T-cell (primary cell): ENCODE measurements around the gene MRPL27. TPM values are rescaled to one million over a fixed set of nuclear protein-coding genes. Genes with fewer than 3 reads are reported as not detected.
"Not testable (repeated sequence)": the region's sequence is repeated elsewhere in the genome, so short reads cannot be mapped to it uniquely, and the experiment has no call there.

ENCODE experiments used
- ATAC-seq, 4 experiments: fragments of 200-7000 bp in 3 of 4; fragments of 150-1000 bp in 1 of 4; cut with Tn5 transposase; replicated peaks in 1 of 4; 1 replicate in 3 of 4; 2 replicates in 1 of 4; pipeline ENCODE4 v1.10.0; 2021; ENCODE audit warnings: moderate library complexity in 3 of 4, mild to moderate bottlenecking in 2 of 4, moderate number of reproducible peaks in 1 of 4
- CTCF ChIA-PET, 2 donors: fragments of 300-600 bp; sonication (Branson Sonifier 250); formaldehyde crosslinking; loops; one replicate each; lab custom pipeline; 2022; ENCODE audit warnings: antibody characterized with exemption in 2 of 2; lab: Charles Lee
- POLR2A ChIA-PET, 2 donors: fragments of 300-600 bp; sonication (Branson Sonifier 250); formaldehyde crosslinking; loops; one replicate each; lab custom pipeline; 2022; ENCODE audit warnings: antibody characterized with exemption in 2 of 2; lab: Charles Lee
- DNase-seq, 35 experiments: peaks; one replicate each; pipeline versions ENCODE4 v3.0.0 to v3.0.0-alpha.2; 2013 to 2023
- H3K27ac ChIP-seq: one replicate; pipeline ENCODE4 v1.5.1; 2013; ENCODE audit warnings: low read length
- H3K27me3 ChIP-seq, 2 experiments: replicated peaks in 1 of 2; 1 replicate in 1 of 2; 2 replicates in 1 of 2; pipeline versions ENCODE4 v1.6.1 to v1.7.0; 2013; ENCODE audit warnings: low read length in 1 of 2, mixed read lengths in 1 of 2; ENCODE audit not compliant: control insufficient read depth in 2 of 2, insufficient read depth in 2 of 2; ENCODE audit errors: extremely low read depth in 1 of 2
- H3K36me3 ChIP-seq, 2 donors: 1 replicate in 1 of 2; 2 replicates in 1 of 2; pipeline versions ENCODE4 v1.6.1 to v1.7.0; 2013; ENCODE audit warnings: low read length in 1 of 2; ENCODE audit not compliant: control insufficient read depth in 2 of 2, insufficient read depth in 1 of 2; ENCODE audit errors: extremely low read depth in 1 of 2
- H3K4me1 ChIP-seq, 2 experiments: 1 replicate in 1 of 2; 2 replicates in 1 of 2; pipeline versions ENCODE4 v1.6.1 to v1.7.0; 2013; ENCODE audit warnings: low read length in 2 of 2, mixed read lengths in 1 of 2; ENCODE audit not compliant: insufficient read depth in 2 of 2, control insufficient read depth in 1 of 2; ENCODE audit errors: extremely low read depth in 1 of 2
- H3K4me3 ChIP-seq, 2 donors: 1 replicate in 1 of 2; 2 replicates in 1 of 2; pipeline versions ENCODE4 v1.5.1 to v1.7.0; 2013; ENCODE audit warnings: mild to moderate bottlenecking in 2 of 2, low read length in 1 of 2, moderate library complexity in 1 of 2; ENCODE audit not compliant: control insufficient read depth in 1 of 2; ENCODE audit errors: extremely low read depth in 1 of 2
- H3K9me3 ChIP-seq: 2 replicates; pipeline ENCODE4 v1.7.0; 2013
- H3K27ac Mint-ChIP-seq, 2 donors: one replicate each; pipeline ENCODE4 v1.8.0; 2020 to 2021; ENCODE audit warnings: mild to moderate bottlenecking in 2 of 2, mixed read lengths in 2 of 2
- H3K27me3 Mint-ChIP-seq, 2 donors: one replicate each; pipeline ENCODE4 v1.8.0; 2021 to 2022; ENCODE audit warnings: mixed read lengths in 2 of 2
- H3K36me3 Mint-ChIP-seq: one replicate; pipeline ENCODE4 v1.8.0; 2021; ENCODE audit warnings: mixed read lengths
- H3K4me1 Mint-ChIP-seq, 3 donors: one replicate each; pipeline ENCODE4 v1.8.0; 2020 to 2022; ENCODE audit warnings: mixed read lengths in 3 of 3, mild to moderate bottlenecking in 1 of 3
- H3K4me3 Mint-ChIP-seq, 3 donors: one replicate each; pipeline ENCODE4 v1.8.0; 2020 to 2022; ENCODE audit warnings: mild to moderate bottlenecking in 3 of 3, mixed read lengths in 3 of 3, moderate library complexity in 3 of 3
- H3K9me3 Mint-ChIP-seq, 3 donors: one replicate each; pipeline ENCODE4 v1.8.0; 2020 to 2022; ENCODE audit warnings: mixed read lengths in 3 of 3
- WGBS: methylation state at CpG from one replicate; pipeline ENCODE4 v1.1.5; 2013; ENCODE audit warnings: missing lambda C conversion rate; ENCODE audit not compliant: insufficient coverage; 5-methylcytosine and 5-hydroxymethylcytosine counted together
- total RNA-seq, 35 experiments: library from RNA in 6 of 35; stranded (reverse) in 6 of 35; fragments of 120-200 nt in 1 of 35; gene quantifications; one replicate each; pipeline versions ENCODE4 v1.2.1 to v1.2.4 and lab custom pipeline; 2013 to 2026

MRPL27 gene
- total RNA-seq, 5 donors from 2014 or later (not counting 1 experiment from before 2014, with no cell fraction given) = 26.0 to 35.0 (median 31.2) TPM

GRCh38 chr17:50414808-50415207, 41.8 kb upstream of the MRPL27 start:
- DNase-seq (no peak), ATAC-seq (no peak)
- 100% methylated on average over 2 of the region's 3 CpGs for WGBS
- Histone ChIP-seq H3K4me3 (no peak overlapping the region), H3K27ac (no peak overlapping the region), H3K4me1 (no peaks in the 10 kb centered on the region), H3K9me3 (no peaks in the 10 kb centered on the region), H3K27me3 (no peaks in the 10 kb centered on the region), H3K36me3 (no peaks in the 10 kb centered on the region)
- Mint-ChIP-seq H3K27me3 (peaks cover 0 to 3% of the 10 kb centered on the region in 2 donors), H3K36me3 (peaks cover 3% of the 10 kb centered on the region), H3K4me3 (no peak overlapping the region), H3K4me1 (peaks cover 0 to 5% (median 3%) of the 10 kb centered on the region in 3 donors), H3K9me3 (peaks cover 2 to 7% (median 6%) of the 10 kb centered on the region in 3 donors), H3K27ac (no peak overlapping the region)
- ChIA-PET CTCF (no interaction called here), POLR2A (no interaction called here)

GRCh38 chr17:50412188-50412732, 39.3 kb upstream of the MRPL27 start:
- H3K27me3 ChIP-seq = peaks cover 0 to 5% of the 10 kb centered on the region in 2 experiments
- Mint-ChIP-seq H3K36me3 (no peaks in the 10 kb centered on the region), H3K9me3 (no peaks in the 10 kb centered on the region), H3K27me3 (peaks cover 0 to 2% of the 10 kb centered on the region in 2 donors), H3K4me1 (no peaks in the 10 kb centered on the region), H3K27ac (no peak overlapping the region), H3K4me3 (no peak overlapping the region)
- ChIA-PET POLR2A (no interaction called here), CTCF (no interaction called here)
- no peak overlapping the region for H3K4me3 ChIP-seq
- H3K27ac ChIP-seq = no peak overlapping the region
- DNase-seq = no peak
- no peaks in the 10 kb centered on the region for H3K4me1 ChIP-seq
- no peaks in the 10 kb centered on the region for H3K9me3 ChIP-seq
- no peak for ATAC-seq
- WGBS = 80% methylated on average over 1 of the region's 4 CpGs
- H3K36me3 ChIP-seq = no peaks in the 10 kb centered on the region

DNA sequence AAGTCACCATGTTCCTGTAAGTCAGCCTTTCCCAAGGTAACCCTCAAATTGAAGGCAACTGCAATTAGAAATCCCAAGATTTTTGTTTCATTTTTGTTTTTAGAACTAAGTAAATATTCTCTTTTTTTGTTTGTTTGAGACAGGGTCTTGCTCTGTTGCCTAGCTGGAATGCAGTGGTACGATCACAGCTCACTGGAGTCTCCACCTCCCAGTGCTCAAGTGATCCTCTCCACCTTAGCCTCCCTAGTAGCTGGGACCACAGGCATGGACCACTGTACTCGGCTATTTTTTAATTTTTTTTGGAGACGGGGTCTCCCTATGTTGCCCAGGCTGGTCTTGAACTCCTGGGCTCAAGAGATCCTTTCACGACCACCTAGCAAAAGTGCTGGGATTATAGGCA, 34.9 kb upstream of the MRPL27 start:
- H3K4me1 ChIP-seq = no peaks in the 10 kb centered on the region
- H3K27me3 ChIP-seq = peaks cover 0 to 27% of the 10 kb centered on the region in 2 experiments
- H3K9me3 ChIP-seq = no peaks in the 10 kb centered on the region
- no peaks in the 10 kb centered on the region for H3K36me3 ChIP-seq
- 85% methylated on average over 2 of the region's 4 CpGs for WGBS
- ATAC-seq = no peak
- Mint-ChIP-seq H3K36me3 (no peaks in the 10 kb centered on the region), H3K9me3 (no peaks in the 10 kb centered on the region), H3K4me3 (no peak overlapping the region), H3K4me1 (no peaks in the 10 kb centered on the region), H3K27me3 (peaks cover 14 to 23% of the 10 kb centered on the region in 2 donors), H3K27ac (no peak overlapping the region)
- POLR2A ChIA-PET = interaction anchor here in 1 of 2 donors (0.7 kb wide), 1 partner anchor 19 kb away, joined by 3 read pairs; no protein-coding TSS in a partner anchor
- no peak overlapping the region for H3K27ac ChIP-seq
- CTCF ChIA-PET = interaction anchor here in 1 of 2 donors (1.5 kb wide), 1 partner anchor 14 kb away, joined by 3 read pairs; no protein-coding TSS in a partner anchor
- no peak for DNase-seq
- H3K4me3 ChIP-seq = no peak overlapping the region

- H3K4me3 ChIP-seq = no peak overlapping the region
- H3K9me3 Mint-ChIP-seq = no peaks in the 10 kb centered on the region
- no peak overlapping the region for H3K27ac Mint-ChIP-seq
- ATAC-seq (no peak), DNase-seq (no peak)
- WGBS = 49% methylated on average over 2 of the region's 5 CpGs
- no peaks in the 10 kb centered on the region for H3K4me1 ChIP-seq
- peaks cover 14 to 23% of the 10 kb centered on the region in 2 donors for H3K27me3 Mint-ChIP-seq
- H3K27me3 ChIP-seq = peaks cover 0 to 27% of the 10 kb centered on the region in 2 experiments
- H3K4me1 Mint-ChIP-seq = no peaks in the 10 kb centered on the region
- H3K9me3 ChIP-seq = no peaks in the 10 kb centered on the region
- H3K27ac ChIP-seq = no peak overlapping the region
- ChIA-PET CTCF (interaction anchor here in 1 of 2 donors (1.7 kb wide), 1 partner anchor 44 kb away, joined by 4 read pairs; no protein-coding TSS in a partner anchor), POLR2A (no interaction called here)
- H3K36me3 ChIP-seq = no peaks in the 10 kb centered on the region
- no peaks in the 10 kb centered on the region for H3K36me3 Mint-ChIP-seq
- no peak overlapping the region for H3K4me3 Mint-ChIP-seq
Observed at GRCh38 chr17:50406578-50406977, 33.6 kb upstream of the MRPL27 start.

DNA sequence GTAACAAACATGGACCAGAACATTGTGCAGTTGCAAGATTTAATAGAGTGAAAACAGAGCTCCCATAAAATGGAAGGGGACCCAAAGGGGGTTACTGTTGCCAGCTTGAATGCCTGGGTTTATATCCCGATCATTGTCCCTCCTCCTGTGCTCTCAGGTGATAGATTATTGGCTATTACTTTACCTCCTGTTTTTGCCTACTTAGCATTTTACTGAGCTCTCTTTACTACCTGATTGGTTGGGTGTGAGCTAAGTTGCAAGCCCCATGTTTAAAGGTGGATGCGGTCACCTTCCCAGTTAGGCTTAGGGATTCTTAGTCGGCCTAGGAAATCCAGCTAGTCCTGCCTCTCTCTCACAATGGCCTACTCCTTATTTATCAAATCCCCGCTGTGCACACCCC, 32.4 kb upstream of the MRPL27 start:
- not testable (repeated sequence) for H3K27ac Mint-ChIP-seq, H3K27ac ChIP-seq, H3K9me3 ChIP-seq, H3K4me1 Mint-ChIP-seq, H3K9me3 Mint-ChIP-seq, DNase-seq, ATAC-seq, H3K36me3 Mint-ChIP-seq, H3K4me3 ChIP-seq, H3K36me3 ChIP-seq, H3K4me1 ChIP-seq, H3K4me3 Mint-ChIP-seq
- ChIA-PET CTCF (interaction anchor here in 1 of 2 donors (1.7 kb wide), 2 partner anchors 10 to 43 kb away, joined by 3 to 4 read pairs; no protein-coding TSS in a partner anchor), POLR2A (interaction anchor here in 1 of 2 donors (0.5 kb wide), 1 partner anchor 76 kb away, joined by 3 read pairs; no protein-coding TSS in a partner anchor)
- 100% methylated on average over 1 of the region's 4 CpGs for WGBS
- H3K27me3 Mint-ChIP-seq = peaks cover 14 to 23% of the 10 kb centered on the region in 2 donors
- peaks cover 0 to 27% of the 10 kb centered on the region in 2 experiments for H3K27me3 ChIP-seq

DNA sequence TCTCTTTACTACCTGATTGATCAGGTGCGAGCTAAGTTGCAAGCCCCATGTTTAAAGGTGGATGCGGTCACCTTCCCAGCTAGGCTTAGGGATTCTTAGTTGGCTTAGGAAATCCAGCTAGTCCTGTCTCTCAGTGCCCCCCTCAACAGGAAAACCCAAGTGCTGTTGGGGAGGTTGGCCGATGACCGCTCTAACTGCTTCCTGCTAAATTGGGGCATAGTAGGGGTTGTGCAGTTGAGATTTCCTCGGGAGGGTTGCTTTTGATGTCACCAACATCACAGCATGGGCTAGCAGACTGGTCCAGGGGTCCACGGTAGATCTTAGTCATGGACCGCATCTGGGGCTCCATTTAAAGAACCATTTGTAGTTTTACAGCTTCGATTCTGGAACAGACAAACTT, 26.6 kb upstream of the MRPL27 start:
- not testable (repeated sequence) for DNase-seq, ATAC-seq, H3K27ac Mint-ChIP-seq, H3K9me3 Mint-ChIP-seq, H3K4me3 Mint-ChIP-seq, H3K36me3 ChIP-seq, H3K27me3 Mint-ChIP-seq, H3K27ac ChIP-seq, H3K36me3 Mint-ChIP-seq, H3K9me3 ChIP-seq, H3K4me3 ChIP-seq, H3K27me3 ChIP-seq
- 67% methylated on average over 1 of the region's 8 CpGs for WGBS
- peaks cover 25 to 28% (median 26%) of the 10 kb centered on the region in 3 donors for H3K4me1 Mint-ChIP-seq
- ChIA-PET CTCF (interaction anchor here in 1 of 2 donors (3.2 kb wide), 1 partner anchor 38 kb away, joined by 36 read pairs; no protein-coding TSS in a partner anchor), POLR2A (interaction anchor here in 1 of 2 donors (0.6 kb wide), 1 partner anchor 23 kb away, joined by 4 read pairs; no protein-coding TSS in a partner anchor)
- H3K4me1 ChIP-seq = peaks cover 17 to 28% of the 10 kb centered on the region in 2 experiments
